HCT116 (cell line): ENCODE data around the gene ETS1. TPM values are rescaled to one million over a fixed set of nuclear protein-coding genes. Genes with fewer than 3 reads are reported as not detected.

Source experiments
- ATAC-seq: fragments of 200-7000 bp; cut with Tn5 transposase; 2 replicates; pipeline ENCODE4 v1.9.1; 2020; ENCODE audit warnings: mild to moderate bottlenecking, moderate library complexity
- BruUV-seq: library from RNA; stranded (reverse); fragments of 400-500 nt; replicated peaks from 2 replicates; lab custom pipeline; 2021; lab: Mats Ljungman, UMichigan
- CTCF ChIA-PET: fragments of 300-600 bp; sonication (Branson Sonifier 250); formaldehyde crosslinking; loops from one replicate; lab custom pipeline; 2021; ENCODE audit warnings: antibody characterized with exemption; lab: Charles Lee
- POLR2A ChIA-PET: fragments of 300-600, 350-600 bp; sonication (Branson Sonifier 250); formaldehyde crosslinking; loops from one replicate; lab custom pipeline; 2021; ENCODE audit warnings: antibody characterized with exemption; lab: Charles Lee
- RAD21 ChIA-PET, 2 experiments: fragments of 300-600 bp; sonication (Branson Sonifier 250); formaldehyde crosslinking; loops; one replicate each; lab custom pipeline; 2023; ENCODE audit warnings: low total read pairs in 2 of 2; ENCODE audit not compliant: uncharacterized antibody in 2 of 2, unreplicated experiment in 2 of 2, low non-redundant PET in 1 of 2; lab: Charles Lee
- DNase-seq: peaks from one replicate; pipeline ENCODE4 v3.0.0-alpha.2; 2010; ENCODE audit warnings: low read depth, low spot score
- H2AFZ ChIP-seq: fragments of 200-600 bp; shearing (Covaris generic), sonication (generic); 2 replicates; pipeline ENCODE4 v1.6.1; 2017; ENCODE audit warnings: low read depth, mixed run types, mixed read lengths, antibody characterized with exemption, low read length; ENCODE audit not compliant: poor library complexity, severe bottlenecking
- H3K27ac ChIP-seq: 2 replicates; pipeline ENCODE4 v1.5.1; 2012; ENCODE audit warnings: low read depth, low read length
- H3K27me3 ChIP-seq: fragments of 200-600 bp; sonication (generic); 2 replicates; pipeline ENCODE4 v1.6.1; 2016; ENCODE audit warnings: mixed run types, low read length, mixed read lengths; ENCODE audit not compliant: insufficient read depth
- H3K36me3 ChIP-seq, 2 experiments: fragments of 200-500 bp in 1 of 2; fragments of 200-600 bp in 1 of 2; sonication (Bioruptor generic) in 1 of 2; sonication (generic) in 1 of 2; 2 replicates each; pipeline versions ENCODE4 v1.5.1 to v1.6.1; 2014 to 2016; ENCODE audit warnings: low read length in 2 of 2, inconsistent platforms in 1 of 2, mixed read lengths in 1 of 2, mixed run types in 1 of 2; ENCODE audit not compliant: insufficient read depth in 2 of 2, control insufficient read depth in 1 of 2
- H3K4me1 ChIP-seq, 2 experiments: fragments of 200-600 bp in 1 of 2; sonication (generic) in 1 of 2; 2 replicates each; pipeline versions ENCODE4 v1.5.1 to v1.6.1; 2012 to 2017; ENCODE audit warnings: low read length in 2 of 2, inconsistent platforms in 1 of 2, mild to moderate bottlenecking in 1 of 2, mixed read lengths in 1 of 2, mixed run types in 1 of 2, moderate library complexity in 1 of 2; ENCODE audit not compliant: insufficient read depth in 2 of 2, control insufficient read depth in 1 of 2
- H3K4me2 ChIP-seq: fragments of 200-600 bp; sonication (generic); 2 replicates; pipeline ENCODE4 v1.6.1; 2017; ENCODE audit warnings: mixed run types, low read length, mixed read lengths
- H3K4me3 ChIP-seq, 2 experiments: fragments of 200-600 bp in 1 of 2; sonication (generic) in 1 of 2; replicated peaks in 1 of 2; 2 replicates each; pipeline ENCODE4 v1.5.1; 2011 to 2016; ENCODE audit warnings: low read length in 2 of 2, control low read depth in 1 of 2, low read depth in 1 of 2, mild to moderate bottlenecking in 1 of 2, mixed read lengths in 1 of 2, mixed run types in 1 of 2
- H3K79me2 ChIP-seq: fragments of 200-600 bp; sonication (generic); 2 replicates; pipeline ENCODE4 v1.6.1; 2017; ENCODE audit warnings: mild to moderate bottlenecking, mixed run types, low read length, moderate library complexity, mixed read lengths; ENCODE audit not compliant: insufficient read depth
- H3K9ac ChIP-seq: fragments of 200-600 bp; sonication (generic); 2 replicates; pipeline ENCODE4 v1.6.1; 2016; ENCODE audit warnings: low read length, mixed read lengths
- H3K9me2 ChIP-seq: fragments of 200-600 bp; sonication (generic), shearing (Covaris generic); 2 replicates; pipeline ENCODE4 v1.6.1; 2017; ENCODE audit warnings: mixed run types, mild to moderate bottlenecking, moderate library complexity; ENCODE audit not compliant: insufficient read depth
- H3K9me3 ChIP-seq, 2 experiments: fragments of 200-500 bp in 1 of 2; fragments of 200-600 bp in 1 of 2; sonication (Bioruptor generic) in 1 of 2; sonication (generic) in 1 of 2; 2 replicates each; pipeline ENCODE4 v1.6.1; 2014 to 2017; ENCODE audit warnings: low read length in 2 of 2, mixed read lengths in 2 of 2, inconsistent platforms in 1 of 2, low read depth in 1 of 2, mild to moderate bottlenecking in 1 of 2, mixed run types in 1 of 2, moderate library complexity in 1 of 2; ENCODE audit not compliant: control insufficient read depth in 1 of 2, insufficient read depth in 1 of 2
- H4K20me1 ChIP-seq: fragments of 200-600 bp; sonication (generic), shearing (Covaris generic); 2 replicates; pipeline ENCODE4 v1.6.1; 2017; ENCODE audit warnings: mixed run types, mild to moderate bottlenecking, moderate library complexity; ENCODE audit not compliant: insufficient read depth
- CBX3 ChIP-seq: IDR thresholded peaks from 2 replicates; pipeline ENCODE4 v1.6.1; 2012; ENCODE audit warnings: low read depth
- ELF1 ChIP-seq: IDR thresholded peaks from 2 replicates; pipeline ENCODE4 v1.6.1; 2012; ENCODE audit warnings: low read depth, borderline replicate concordance
- EZH2phosphoT487 ChIP-seq: fragments of 200-600 bp; IDR thresholded peaks from 2 replicates; pipeline ENCODE4 v1.6.1; 2018; ENCODE audit warnings: antibody characterized with exemption, borderline replicate concordance
- JUND ChIP-seq: IDR thresholded peaks from 2 replicates; pipeline ENCODE4 v1.6.1; 2012
- SIN3A ChIP-seq: IDR thresholded peaks from 2 replicates; pipeline ENCODE4 v1.6.1; 2012; ENCODE audit warnings: low read depth
- TCF7L2 ChIP-seq: IDR thresholded peaks from 2 replicates; pipeline ENCODE4 v1.7.0; 2011; ENCODE audit warnings: borderline replicate concordance, inconsistent platforms; ENCODE audit not compliant: insufficient read depth, insufficient read length; ENCODE audit errors: extremely low read depth
- intact Hi-C: fragments of 100-400 bp; cut with micrococcal nuclease; formaldehyde crosslinking; loops from 2 replicates; pipeline ENCODE4 v1.10.0; 2022
- total RNA-seq: library from RNA; stranded (reverse); gene quantifications from one replicate; pipeline ENCODE4 v1.2.1, GENCODE V29; 2021; ENCODE audit not compliant: unreplicated experiment
- TF ChIP-seq, protein P1 (sequence below): IDR thresholded peaks from 2 replicates; pipeline ENCODE4 v1.6.1; 2011; ENCODE audit warnings: mild to moderate bottlenecking, low read length, moderate library complexity; ENCODE audit not compliant: insufficient replicate concordance; ENCODE audit errors: extremely low read depth
- TF ChIP-seq, protein P2 (sequence below): IDR thresholded peaks from 2 replicates; pipeline ENCODE4 v1.6.1; 2012

The ETS1 gene
- total RNA-seq, 1 experiment from 2014 or later: 9.2 TPM

DNA sequence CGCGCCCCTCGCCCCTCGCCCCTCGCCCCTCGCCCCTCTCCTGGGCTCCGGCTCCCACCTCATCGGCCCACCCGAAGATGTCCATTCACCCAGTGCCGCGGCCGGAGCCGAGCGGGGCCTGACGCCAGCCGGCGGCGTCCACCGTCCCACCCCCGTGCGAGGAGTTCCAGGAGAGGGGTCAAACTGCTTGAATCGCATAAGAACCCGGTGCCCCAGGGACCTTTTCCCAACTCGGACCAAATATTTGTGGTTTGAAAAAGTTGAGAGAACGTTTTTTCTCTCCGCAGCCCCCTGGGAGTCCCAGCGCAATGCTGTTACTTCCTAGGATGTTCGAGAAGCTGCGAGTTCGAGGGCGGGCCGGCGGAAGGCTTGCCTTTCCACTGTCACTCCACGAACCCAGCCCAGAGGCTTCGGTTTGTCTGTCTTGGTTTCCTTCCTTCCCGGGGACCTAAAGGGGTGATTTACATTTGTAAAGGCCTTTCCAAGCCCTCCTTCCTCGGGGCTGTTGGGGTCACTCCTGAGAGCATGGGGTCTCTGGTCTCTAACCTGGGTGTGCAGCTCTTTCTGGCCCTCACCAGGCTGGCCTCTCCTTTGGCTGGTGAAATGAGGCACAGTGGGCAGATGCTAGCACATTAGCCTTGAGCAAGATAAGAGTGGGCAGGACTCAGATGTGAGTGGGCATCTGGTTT lies 38.0 kb downstream of the ETS1 start:
- H2AFZ ChIP-seq: no peak overlapping the region

More for the DNA sequence above, 38.0 kb downstream of the ETS1 start:
- H3K27ac ChIP-seq: no peak overlapping the region
- RAD21 ChIA-PET: no interaction called here
- no peaks in the 10 kb centered on the region for H3K9me3 ChIP-seq
- H3K36me3 ChIP-seq: no peaks in the 10 kb centered on the region
- H3K27me3 ChIP-seq: peaks cover 14% of the 10 kb centered on the region; the same call in 1 of the 2 replicates
- H3K4me2 ChIP-seq: no peak overlapping the region
- DNase-seq: no peak
- no peak overlapping the region for H3K9ac ChIP-seq
- no peaks in the 10 kb centered on the region for H3K9me2 ChIP-seq
- no peak for TF ChIP-seq JUND
- TF ChIP-seq, protein P1, sequence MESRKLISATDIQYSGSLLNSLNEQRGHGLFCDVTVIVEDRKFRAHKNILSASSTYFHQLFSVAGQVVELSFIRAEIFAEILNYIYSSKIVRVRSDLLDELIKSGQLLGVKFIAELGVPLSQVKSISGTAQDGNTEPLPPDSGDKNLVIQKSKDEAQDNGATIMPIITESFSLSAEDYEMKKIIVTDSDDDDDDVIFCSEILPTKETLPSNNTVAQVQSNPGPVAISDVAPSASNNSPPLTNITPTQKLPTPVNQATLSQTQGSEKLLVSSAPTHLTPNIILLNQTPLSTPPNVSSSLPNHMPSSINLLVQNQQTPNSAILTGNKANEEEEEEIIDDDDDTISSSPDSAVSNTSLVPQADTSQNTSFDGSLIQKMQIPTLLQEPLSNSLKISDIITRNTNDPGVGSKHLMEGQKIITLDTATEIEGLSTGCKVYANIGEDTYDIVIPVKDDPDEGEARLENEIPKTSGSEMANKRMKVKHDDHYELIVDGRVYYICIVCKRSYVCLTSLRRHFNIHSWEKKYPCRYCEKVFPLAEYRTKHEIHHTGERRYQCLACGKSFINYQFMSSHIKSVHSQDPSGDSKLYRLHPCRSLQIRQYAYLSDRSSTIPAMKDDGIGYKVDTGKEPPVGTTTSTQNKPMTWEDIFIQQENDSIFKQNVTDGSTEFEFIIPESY: no peak
- no peak for TF ChIP-seq ELF1
- TF ChIP-seq TCF7L2: no peak
- TF ChIP-seq CBX3: no peak
- TF ChIP-seq EZH2phosphoT487: no peak
- TF ChIP-seq, protein P2, sequence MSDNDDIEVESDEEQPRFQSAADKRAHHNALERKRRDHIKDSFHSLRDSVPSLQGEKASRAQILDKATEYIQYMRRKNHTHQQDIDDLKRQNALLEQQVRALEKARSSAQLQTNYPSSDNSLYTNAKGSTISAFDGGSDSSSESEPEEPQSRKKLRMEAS: no peak
- no peak for TF ChIP-seq SIN3A
- H3K79me2 ChIP-seq: no peaks in the 10 kb centered on the region
- H4K20me1 ChIP-seq: no peaks in the 10 kb centered on the region
- CTCF ChIA-PET: no interaction called here
- POLR2A ChIA-PET: no interaction called here
- intact Hi-C loops: no loop called here
- no TSS peak for BruUV-seq
- no peak for ATAC-seq
- no peak overlapping the region for H3K4me3 ChIP-seq
- H3K4me1 ChIP-seq: no peaks in the 10 kb centered on the region
